HuH-7.5 (cell line): ENCODE data around the gene N4BP2.
"Not testable (repeated sequence)": the region's sequence is repeated elsewhere in the genome, so short reads cannot be mapped to it uniquely, and the experiment has no call there.

ENCODE experiments used
- DNase-seq: peaks from one replicate; pipeline ENCODE4 v3.0.0; 2011; ENCODE audit warnings: low spot score

The N4BP2 gene

GRCh38 chr4:40087799-40088366, 31.2 kb downstream of the N4BP2 start:
- no peak for DNase-seq

- DNase-seq: not testable (repeated sequence)
Measured at GRCh38 chr4:40093400-40093799, 36.8 kb downstream of the N4BP2 start.

DNA sequence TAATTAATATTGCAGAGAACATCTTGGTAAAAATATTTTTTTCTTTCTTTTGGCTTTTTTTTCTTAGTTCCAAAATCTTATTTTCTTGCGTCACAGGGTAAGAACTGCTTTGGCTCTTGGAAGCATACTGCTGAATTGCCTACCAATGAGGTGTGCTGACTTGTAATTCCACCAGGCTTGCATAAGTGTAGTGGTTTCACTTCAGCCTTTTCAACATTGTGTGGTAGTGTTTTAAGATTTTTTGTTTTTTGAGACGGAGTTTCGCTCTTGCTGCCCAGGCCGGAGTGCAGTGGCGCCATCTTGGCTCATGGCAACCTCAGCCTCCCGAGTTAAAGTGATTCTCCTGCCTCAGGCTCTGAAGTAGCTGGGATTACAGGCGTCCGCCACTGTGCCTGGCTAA, 42.4 kb downstream of the N4BP2 start:
- DNase-seq: no peak

- not testable (repeated sequence) for DNase-seq
Measured at GRCh38 chr4:40107150-40107549, 50.5 kb downstream of the N4BP2 start.

- no peak for DNase-seq
Measured at GRCh38 chr4:40112027-40112792, 55.6 kb downstream of the N4BP2 start.

DNA sequence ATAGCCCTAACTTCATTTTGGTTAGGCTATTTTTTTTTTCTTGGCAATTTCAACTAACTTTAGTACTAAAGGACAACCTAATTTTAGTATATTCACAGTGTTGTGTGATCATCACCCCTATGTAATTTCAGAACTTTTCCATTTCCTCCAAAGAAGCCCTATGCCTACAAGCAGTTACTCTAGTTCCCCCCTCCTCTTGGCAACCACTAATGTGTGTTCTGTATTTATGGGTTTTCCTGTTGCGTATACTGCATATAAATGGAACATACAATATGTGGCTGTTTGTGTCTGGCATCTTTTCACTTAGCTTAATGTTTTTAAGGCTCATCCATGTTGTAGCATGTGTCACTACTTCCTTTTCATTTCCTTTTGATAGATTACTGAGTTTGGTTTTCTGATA, 57.6 kb downstream of the N4BP2 start:
- DNase-seq: no peak

DNA sequence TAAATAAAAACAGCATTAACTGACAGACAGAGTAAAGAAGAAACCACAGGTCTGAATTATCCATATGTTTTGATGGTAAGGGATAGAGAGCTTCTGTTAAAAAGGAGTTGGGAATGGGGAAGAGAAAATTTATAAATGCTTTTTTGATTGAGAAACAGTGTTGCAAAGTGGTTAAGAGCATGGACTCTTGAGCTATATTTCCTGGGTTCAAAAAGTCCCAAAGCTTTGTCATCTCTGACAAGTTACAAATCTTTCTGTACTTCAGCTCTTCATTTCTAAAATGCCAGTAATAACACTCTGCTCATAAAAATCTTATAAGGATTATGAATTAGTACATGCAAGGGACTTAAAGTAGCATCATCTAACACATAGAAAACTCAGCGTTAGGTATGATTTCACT, 62.2 kb downstream of the N4BP2 start:
- no peak for DNase-seq

GRCh38 chr4:40119344-40119743, 62.7 kb downstream of the N4BP2 start:
- DNase-seq: no peak

GRCh38 chr4:40121515-40121914, 64.9 kb downstream of the N4BP2 start:
- DNase-seq: no peak

DNA sequence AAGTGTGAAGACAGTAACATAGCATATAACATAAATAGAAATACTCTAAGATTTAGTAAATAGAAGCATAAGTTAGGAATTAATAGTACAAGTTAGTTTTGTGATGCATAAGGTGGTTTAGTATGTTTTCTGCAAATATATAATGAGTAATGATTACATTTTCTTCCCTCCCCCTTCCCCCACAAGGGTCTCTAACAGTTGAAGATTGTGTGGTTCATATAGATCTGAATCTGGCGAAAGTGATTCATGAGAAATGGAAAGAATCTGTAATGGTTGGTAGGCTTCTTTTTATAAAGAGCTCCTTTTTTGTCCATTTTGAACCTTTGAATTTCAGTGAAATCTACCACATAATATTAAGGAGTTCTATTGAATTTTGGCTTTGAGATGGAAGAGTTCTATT, 66.3 kb downstream of the N4BP2 start:
- DNase-seq: no peak

- DNase-seq: no peak
Measured at GRCh38 chr4:40124690-40125089, 68.0 kb downstream of the N4BP2 start.

- no peak for DNase-seq
Measured at GRCh38 chr4:40130401-40131036, 73.9 kb downstream of the N4BP2 start.

DNA sequence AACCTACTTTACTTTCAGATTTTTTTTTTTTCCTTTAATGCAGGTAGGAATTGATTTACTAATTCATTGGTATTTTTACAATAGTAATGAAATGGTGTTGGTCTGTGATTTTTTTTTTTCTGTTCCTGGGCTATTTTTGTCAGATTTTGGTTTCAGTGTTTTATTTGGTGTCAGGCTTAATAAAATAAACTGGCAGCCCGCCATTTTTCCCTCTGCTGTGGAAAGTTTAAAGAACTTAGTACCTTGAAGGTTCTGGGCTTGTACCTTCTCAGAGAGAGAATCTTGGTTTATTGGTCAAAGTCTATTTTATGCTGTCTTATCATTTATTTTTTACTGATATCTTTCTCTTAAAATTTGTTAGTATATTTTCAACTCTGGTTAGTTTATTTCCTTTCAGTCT, 76.2 kb downstream of the N4BP2 start:
- no peak for DNase-seq

GRCh38 chr4:40134206-40134917, 77.7 kb downstream of the N4BP2 start:
- DNase-seq: no peak

- not testable (repeated sequence) for DNase-seq
Measured at GRCh38 chr4:40136202-40136601, 79.6 kb downstream of the N4BP2 start.

- DNase-seq: no peak
Measured at GRCh38 chr4:40140196-40140595, 83.5 kb downstream of the N4BP2 start.

DNA sequence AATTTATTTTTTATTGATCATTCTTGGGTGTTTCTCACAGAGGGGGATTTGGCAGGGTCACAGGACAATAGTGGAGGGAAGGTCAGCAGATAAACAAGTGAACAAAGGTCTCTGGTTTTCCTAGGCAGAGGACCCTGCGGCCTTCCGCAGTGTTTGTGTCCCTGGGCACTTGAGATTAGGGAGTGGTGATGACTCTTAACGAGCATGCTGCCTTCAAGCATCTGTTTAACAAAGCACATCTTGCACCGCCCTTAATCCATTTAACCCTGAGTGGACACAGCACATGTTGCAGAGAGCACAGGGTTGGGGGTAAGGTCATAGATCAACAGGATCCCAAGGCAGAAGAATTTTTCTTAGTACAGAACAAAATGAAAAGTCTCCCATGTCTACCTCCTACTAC, 83.9 kb downstream of the N4BP2 start:
- not testable (repeated sequence) for DNase-seq

GRCh38 chr4:40143926-40144508, 87.4 kb downstream of the N4BP2 start:
- DNase-seq: no peak

DNA sequence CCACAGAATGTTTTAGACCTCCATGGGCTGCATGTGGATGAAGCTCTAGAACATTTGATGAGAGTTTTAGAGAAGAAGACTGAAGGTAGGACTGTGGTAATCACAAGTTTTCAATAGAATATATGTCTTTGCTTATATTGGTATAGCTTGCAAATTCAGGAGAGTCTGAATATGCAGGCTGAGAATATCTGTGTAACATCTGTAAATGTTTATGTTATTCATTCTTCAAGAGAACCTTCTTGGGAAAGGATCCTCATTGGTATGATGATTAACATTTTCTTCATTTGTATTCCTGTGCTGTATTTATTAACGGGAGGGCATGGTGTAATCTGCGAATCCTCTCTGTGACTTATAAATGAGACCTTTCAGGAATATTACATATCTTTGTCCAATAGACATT, 88.1 kb downstream of the N4BP2 start:
- DNase-seq: no peak

- not testable (repeated sequence) for DNase-seq
Measured at GRCh38 chr4:40147490-40147889, 90.8 kb downstream of the N4BP2 start.

DNA sequence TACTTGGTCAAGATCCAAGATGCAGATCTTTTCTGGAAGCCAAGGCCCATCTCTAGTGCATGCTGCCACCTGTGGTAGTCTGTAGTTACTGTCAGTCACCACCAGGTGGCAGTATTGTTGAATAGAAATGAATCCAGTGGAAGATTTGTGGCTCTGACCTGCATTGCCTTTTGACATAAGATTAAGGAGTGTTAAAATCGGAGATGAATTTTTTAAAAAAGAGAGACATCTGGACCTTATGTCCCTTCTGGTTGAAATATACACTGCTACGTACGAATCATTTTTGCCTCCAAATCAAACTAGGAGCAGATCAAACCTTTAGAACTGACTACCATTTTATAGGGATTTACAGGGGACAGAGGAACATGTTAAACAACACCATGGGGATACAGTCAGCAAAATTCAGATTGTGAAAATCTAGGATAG, 93.3 kb downstream of the N4BP2 start:
- DNase-seq: peak; percentile 41

DNA sequence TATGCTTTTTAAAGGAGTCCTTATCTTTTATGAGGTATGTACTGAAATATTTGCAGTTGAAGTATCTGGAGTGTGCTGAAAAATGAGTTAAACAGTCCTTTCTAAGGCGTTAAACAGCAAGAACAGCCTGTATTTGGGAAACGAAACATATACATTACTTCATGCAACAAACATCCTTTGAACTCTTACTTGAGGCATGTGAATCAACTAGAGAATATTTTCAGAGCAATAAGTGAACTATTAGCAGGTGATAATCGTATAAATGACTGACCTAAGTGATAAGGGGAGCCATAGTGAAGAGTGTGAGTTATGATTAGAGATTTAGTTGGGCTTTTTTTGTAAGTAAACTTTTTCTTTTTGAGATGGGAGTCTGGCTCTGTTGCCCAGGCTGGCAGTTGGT, 94.3 kb downstream of the N4BP2 start:
- DNase-seq: no peak
